Loucy (cell line): Measurements from ENCODE around the gene ADAMTS12.

Experiments
- EZH2phosphoT487 ChIP-seq: fragments of 200-600 bp; IDR thresholded peaks from 2 replicates; pipeline ENCODE4 v1.6.1; 2018; ENCODE audit warnings: antibody characterized with exemption, mild to moderate bottlenecking, moderate library complexity, borderline replicate concordance
- TF ChIP-seq, protein P1 (sequence below): fragments of 200-600 bp; sonication (generic); conservative IDR thresholded peaks from 2 replicates; pipeline ENCODE4 v1.5.1; 2014; ENCODE audit warnings: mild to moderate bottlenecking, antibody characterized with exemption, low read length

DNA sequence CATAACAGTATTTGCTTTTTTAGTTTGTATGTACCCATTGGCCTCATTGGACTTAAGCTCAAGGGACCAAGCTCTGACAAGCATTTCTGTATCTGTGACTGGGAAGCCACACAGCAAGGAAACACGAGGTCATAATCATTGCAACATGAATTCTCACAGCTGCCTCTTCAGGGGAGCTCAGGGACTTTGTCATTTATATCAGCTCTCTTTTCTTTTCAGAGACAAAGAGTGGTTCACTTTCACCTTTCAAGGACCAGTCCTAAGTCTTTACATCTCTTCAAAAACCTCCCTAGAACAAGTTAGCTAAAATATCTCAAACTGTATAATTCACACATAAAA is 58.6 kb downstream of the ADAMTS12 start:
- TF ChIP-seq, protein P1, sequence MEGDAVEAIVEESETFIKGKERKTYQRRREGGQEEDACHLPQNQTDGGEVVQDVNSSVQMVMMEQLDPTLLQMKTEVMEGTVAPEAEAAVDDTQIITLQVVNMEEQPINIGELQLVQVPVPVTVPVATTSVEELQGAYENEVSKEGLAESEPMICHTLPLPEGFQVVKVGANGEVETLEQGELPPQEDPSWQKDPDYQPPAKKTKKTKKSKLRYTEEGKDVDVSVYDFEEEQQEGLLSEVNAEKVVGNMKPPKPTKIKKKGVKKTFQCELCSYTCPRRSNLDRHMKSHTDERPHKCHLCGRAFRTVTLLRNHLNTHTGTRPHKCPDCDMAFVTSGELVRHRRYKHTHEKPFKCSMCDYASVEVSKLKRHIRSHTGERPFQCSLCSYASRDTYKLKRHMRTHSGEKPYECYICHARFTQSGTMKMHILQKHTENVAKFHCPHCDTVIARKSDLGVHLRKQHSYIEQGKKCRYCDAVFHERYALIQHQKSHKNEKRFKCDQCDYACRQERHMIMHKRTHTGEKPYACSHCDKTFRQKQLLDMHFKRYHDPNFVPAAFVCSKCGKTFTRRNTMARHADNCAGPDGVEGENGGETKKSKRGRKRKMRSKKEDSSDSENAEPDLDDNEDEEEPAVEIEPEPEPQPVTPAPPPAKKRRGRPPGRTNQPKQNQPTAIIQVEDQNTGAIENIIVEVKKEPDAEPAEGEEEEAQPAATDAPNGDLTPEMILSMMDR: no peak
- TF ChIP-seq EZH2phosphoT487: no peak
